ENCODE results near the gene ALDH3A1. TPM values are rescaled to one million over a fixed set of nuclear protein-coding genes. Genes with fewer than 3 reads are reported as not detected.

Gene ALDH3A1
- total RNA-seq, 1 donor: 0.54 TPM

DNA sequence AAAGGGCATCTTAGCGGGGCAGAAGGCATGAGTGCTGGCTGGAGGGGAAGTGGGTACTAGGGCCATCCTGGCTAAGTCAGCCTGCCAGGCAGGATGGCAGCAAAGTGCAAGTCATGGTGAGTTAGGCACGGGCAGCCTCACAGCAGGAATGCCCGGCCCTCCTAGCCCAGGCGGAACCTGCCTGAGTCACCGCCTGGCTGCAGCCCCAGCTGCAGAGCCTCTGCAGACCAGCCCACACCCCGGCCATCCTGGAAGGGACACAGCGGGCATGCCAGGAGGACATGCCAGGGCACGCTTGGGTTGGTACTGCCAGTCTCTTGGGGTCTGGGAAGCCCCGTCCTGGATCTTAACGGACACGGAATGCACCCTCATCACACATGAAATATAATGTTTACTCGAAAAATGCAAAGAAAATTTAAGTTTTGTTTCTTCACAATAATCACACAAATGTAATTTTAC is 5.0 kb upstream of the ALDH3A1 start:
- TF ChIP-seq, protein P1, sequence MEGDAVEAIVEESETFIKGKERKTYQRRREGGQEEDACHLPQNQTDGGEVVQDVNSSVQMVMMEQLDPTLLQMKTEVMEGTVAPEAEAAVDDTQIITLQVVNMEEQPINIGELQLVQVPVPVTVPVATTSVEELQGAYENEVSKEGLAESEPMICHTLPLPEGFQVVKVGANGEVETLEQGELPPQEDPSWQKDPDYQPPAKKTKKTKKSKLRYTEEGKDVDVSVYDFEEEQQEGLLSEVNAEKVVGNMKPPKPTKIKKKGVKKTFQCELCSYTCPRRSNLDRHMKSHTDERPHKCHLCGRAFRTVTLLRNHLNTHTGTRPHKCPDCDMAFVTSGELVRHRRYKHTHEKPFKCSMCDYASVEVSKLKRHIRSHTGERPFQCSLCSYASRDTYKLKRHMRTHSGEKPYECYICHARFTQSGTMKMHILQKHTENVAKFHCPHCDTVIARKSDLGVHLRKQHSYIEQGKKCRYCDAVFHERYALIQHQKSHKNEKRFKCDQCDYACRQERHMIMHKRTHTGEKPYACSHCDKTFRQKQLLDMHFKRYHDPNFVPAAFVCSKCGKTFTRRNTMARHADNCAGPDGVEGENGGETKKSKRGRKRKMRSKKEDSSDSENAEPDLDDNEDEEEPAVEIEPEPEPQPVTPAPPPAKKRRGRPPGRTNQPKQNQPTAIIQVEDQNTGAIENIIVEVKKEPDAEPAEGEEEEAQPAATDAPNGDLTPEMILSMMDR (IDR thresholded peaks at IDR 0.05; ENCODE audit: insufficient read depth, low read length): no peak
- peak; percentile 69 for DNase-seq (ENCODE audit: low read depth)
- no peak overlapping the region for H3K4me3 ChIP-seq (ENCODE audit: low read depth, low read length)

DNA sequence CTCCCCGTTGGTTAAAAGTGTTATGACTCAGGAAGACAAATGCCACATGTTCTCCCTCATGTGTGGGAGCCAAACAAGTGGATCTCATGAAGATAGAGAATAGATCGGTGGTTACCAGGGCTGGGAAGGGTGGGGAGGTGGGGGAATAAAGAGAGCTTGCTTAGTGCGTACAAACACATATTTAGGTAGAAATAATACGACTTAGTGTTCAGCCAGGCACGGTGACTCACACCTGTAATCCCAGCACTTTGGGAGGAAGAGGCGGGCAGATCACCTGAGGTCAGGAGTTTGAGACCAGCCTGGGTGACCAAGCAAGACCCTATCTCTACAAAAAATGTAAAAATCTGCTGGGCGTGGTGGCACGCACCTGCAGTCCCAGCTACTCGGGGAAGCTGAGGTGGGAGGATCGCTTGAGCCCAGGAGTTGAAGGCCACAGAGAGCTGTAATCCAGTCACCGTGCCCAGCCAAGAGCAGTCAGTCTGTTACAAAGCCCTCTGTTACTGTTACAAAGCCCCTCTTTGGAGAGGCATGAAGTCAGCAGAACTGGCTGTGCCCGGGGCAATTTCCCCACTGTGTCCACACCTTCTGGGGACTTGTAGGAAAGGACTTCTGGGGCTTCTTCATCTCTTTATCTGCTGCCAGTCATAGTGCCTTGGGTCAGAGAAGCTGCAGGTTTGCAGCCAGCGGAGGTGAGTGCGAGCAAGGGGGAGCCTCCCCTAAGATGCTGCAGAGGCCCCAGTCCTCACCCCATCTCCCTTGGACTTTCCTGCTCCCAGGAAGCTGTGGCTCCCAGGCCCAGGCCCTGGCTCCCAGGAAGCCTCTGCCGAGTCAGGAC is 4.3 kb upstream of the ALDH3A1 start:
- DNase-seq (ENCODE audit: low read depth): no peak
- TF ChIP-seq, protein P1 (IDR thresholded peaks at IDR 0.05; ENCODE audit: insufficient read depth, low read length): no peak
- no peak overlapping the region for H3K4me3 ChIP-seq (ENCODE audit: low read depth, low read length)

DNA sequence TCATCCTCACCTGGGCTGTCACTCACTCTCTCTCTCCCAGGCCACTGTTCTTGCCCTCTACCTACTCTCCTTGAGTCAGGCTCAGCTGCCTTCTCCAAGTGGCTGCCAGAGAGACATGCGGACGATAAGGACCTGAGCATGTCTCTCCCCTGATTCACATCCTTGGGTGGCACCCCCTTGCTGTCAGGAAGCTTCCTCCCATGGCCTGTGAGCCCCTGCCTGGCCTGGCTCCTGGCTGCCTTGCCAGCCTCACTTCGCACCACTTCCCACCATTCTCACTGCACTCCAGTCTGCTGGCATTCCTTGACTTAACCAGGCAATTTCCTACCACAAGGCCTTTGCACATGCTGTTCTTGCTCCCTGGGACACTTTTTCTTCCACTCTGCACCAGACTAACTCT is 2.7 kb upstream of the ALDH3A1 start:
- DNase-seq (ENCODE audit: low read depth): no peak
- TF ChIP-seq, protein P1 (IDR thresholded peaks at IDR 0.05; ENCODE audit: insufficient read depth, low read length): no peak
- no peak overlapping the region for H3K4me3 ChIP-seq (ENCODE audit: low read depth, low read length)

DNA sequence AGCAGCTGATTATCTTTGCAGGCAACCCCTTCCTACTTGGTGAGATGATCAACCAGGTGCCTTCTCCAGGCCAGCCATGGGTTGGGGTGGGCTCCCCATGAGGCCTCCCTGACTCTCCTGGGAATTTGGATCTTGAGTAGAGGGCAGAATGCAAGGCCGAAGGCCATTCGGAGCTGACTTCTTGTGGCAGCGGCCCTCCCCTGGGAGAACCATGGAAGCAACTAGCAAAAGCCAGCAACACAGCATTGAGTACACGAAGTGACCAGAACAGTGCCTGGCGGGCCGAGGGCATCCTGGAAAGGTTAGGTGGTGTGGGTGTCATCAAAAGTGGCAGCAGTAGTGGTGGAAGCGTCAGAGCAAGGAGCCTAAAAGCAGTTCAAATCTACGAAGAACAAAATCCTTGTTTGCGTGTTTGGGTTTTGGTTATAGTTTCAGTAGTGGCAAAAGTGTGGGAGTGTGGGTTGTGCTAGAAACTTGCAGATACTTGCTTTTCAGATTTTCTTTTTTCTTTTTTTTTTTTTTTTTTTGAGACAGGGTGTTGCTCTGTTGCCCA is 2.0 kb upstream of the ALDH3A1 start:
- no peak overlapping the region for H3K4me3 ChIP-seq (ENCODE audit: low read depth, low read length)
- TF ChIP-seq, protein P1 (IDR thresholded peaks at IDR 0.05; ENCODE audit: insufficient read depth, low read length): no peak
- DNase-seq (ENCODE audit: low read depth): no peak

DNA sequence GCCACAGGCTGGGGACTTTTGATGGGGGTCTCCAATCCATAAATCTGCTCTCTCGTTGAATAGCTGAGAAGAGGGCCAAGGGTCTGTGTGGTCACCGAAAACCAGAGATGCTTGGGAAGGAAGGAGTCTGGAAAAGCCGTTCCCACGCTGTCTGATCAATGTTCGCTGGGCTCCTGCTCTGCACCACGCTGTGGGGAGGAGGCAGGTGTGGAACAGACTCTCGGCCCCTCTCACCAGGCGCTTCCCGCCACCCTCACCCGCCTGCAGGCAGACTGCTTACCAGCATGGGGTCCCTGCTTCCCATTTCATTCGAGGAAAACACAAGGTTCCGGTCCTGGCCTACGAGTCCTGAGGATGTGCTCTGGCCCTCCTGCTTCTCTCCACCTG is 702 bp upstream of the ALDH3A1 start:
- TF ChIP-seq, protein P1 (IDR thresholded peaks at IDR 0.05; ENCODE audit: insufficient read depth, low read length): no peak
- H3K4me3 ChIP-seq (ENCODE audit: low read depth, low read length): no peak overlapping the region
- DNase-seq (ENCODE audit: low read depth): no peak

DNA sequence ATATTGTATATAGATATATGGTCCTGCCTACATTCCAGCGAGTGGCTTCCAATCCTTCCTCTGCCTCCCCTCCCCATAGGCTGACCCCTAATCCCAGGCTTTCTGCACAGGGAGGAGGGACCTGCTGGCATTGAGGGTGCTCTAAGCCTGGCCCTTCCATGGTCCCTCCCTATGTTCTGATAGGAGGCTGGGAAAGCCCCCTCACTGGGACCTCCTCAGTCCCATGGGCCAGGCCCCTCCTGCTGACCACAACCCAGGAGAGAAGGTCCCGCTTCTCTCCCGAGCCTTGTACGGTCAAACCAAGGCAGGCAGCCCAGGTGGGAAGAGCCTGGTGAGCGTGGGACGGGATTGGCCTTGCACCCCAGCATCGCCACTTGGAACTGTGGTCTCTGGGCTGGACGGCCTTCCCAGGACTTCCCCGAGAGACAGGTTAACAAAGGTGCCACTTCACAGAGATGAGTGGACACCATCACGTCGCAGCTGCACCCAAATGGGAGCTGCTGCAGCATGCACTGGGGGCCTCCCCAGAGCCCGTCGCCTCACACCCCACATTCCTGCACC is 859 bp downstream of the ALDH3A1 start:
- DNase-seq (ENCODE audit: low read depth): no peak
- no peak overlapping the region for H3K4me3 ChIP-seq (ENCODE audit: low read depth, low read length)
- TF ChIP-seq, protein P1 (IDR thresholded peaks at IDR 0.05; ENCODE audit: insufficient read depth, low read length): no peak
